ENCODE data around the gene ARHGAP23.

DNA sequence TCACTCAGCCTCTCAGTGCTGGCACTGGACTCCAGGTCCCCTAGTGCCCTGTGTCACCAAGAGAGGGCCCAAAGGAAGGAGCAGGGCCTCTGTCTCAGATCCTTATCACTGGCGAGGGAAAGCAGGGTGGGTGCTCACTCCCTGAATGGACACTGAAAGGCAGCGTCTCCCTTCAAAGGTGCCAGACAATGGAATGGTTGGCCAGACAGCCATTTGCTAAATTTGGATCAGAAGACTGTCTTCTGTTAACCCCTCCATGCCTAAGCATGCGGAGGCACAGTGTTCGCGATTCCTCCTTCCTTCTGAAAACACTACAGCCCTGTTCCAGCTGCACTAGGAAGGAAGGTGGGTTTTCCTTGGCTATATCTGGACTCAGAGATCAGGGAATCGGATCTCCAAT lies 129.1 kb downstream of the ARHGAP23 start:
- no peak for TF ChIP-seq CTCF (conservative IDR thresholded peaks at IDR 0.05 in 1 of 2, IDR thresholded peaks at IDR 0.05 in 1 of 2; ENCODE audit: extremely low read depth in 1 of 2, insufficient read depth in 1 of 2, low read depth in 1 of 2, low read length in 2 of 2)
- no peak for TF ChIP-seq EZH2 (IDR thresholded peaks at IDR 0.05; ENCODE audit: borderline replicate concordance, low read length)

All from mammary epithelial cell (primary cell).